NOMO-1 treated with dmso at 0.1 percent for 144 hours (cell line): ENCODE data around the gene CAPN15.

Experiments
- DNase-seq: peaks from one replicate; lab custom pipeline; 2025; ENCODE audit not compliant: unreplicated experiment; lab: John Stamatoyannopoulos, UW

The CAPN15 gene

GRCh38 chr16:560204-560700 lies 32.7 kb downstream of the CAPN15 start, which contains the start of gene PRR35:
PRR35 (plus strand) TSS chr16:560394; CDS start chr16:563295, 2,901 bp downstream.
- DNase-seq: no peak

GRCh38 chr16:560701-561412 lies 33.3 kb downstream of the CAPN15 start:
- DNase-seq: no peak

- DNase-seq: no peak
These were observed 33.9 kb downstream of the CAPN15 start for GRCh38 chr16:561413-561794.

- DNase-seq: no peak
These were observed 34.7 kb downstream of the CAPN15 start for GRCh38 chr16:561957-562938.

GRCh38 chr16:563072-563644 lies 35.6 kb downstream of the CAPN15 start:
- DNase-seq: no peak

- DNase-seq: no peak
These were observed 37.3 kb downstream of the CAPN15 start for GRCh38 chr16:564690-565418.

- DNase-seq: no peak
These were observed 38.2 kb downstream of the CAPN15 start for GRCh38 chr16:565419-566330.

- peak; percentile 63 for DNase-seq
These were observed 39.2 kb downstream of the CAPN15 start, which contains the start of gene NHLRC4 for GRCh38 chr16:566475-567372. NHLRC4 (plus strand) TSS chr16:567005; CDS start chr16:568048, 1,043 bp downstream.

GRCh38 chr16:567373-568256 lies 40.1 kb downstream of the CAPN15 start:
- no peak for DNase-seq

GRCh38 chr16:568401-569258 lies 41.1 kb downstream of the CAPN15 start:
- DNase-seq: no peak

GRCh38 chr16:569445-570254 lies 42.1 kb downstream of the CAPN15 start, which contains the start of gene PIGQ:
PIGQ (plus strand) TSS chr16:569968; CDS start chr16:574075, 4,107 bp downstream.
- peak; percentile 29 for DNase-seq

GRCh38 chr16:572865-573650 lies 45.5 kb downstream of the CAPN15 start:
- DNase-seq: no peak

- no peak for DNase-seq
These were observed 46.7 kb downstream of the CAPN15 start for GRCh38 chr16:574021-574760.
